Gastroesophageal sphincter (tissue), 4 donors: ENCODE data around the gene CCER1. TPM values are rescaled to one million over a fixed set of nuclear protein-coding genes. Genes with fewer than 3 reads are reported as not detected.
A peak's percentile ranks its signal among the peaks of the same experiment; 100 is the strongest.

Source experiments
- ATAC-seq: fragments of 150-250 bp; one replicate; pipeline ENCODE4 v1.9.1; 2016; ENCODE audit warnings: mild to moderate bottlenecking, moderate library complexity
- H3K27ac ChIP-seq, 4 donors: fragments of 200-600 bp; sonication (generic) in 3 of 4; 1 replicate in 3 of 4; 2 replicates in 1 of 4; pipeline ENCODE4 v1.5.1; 2016 to 2019
- H3K27me3 ChIP-seq: fragments of 200-600 bp; sonication (generic); one replicate; pipeline ENCODE4 v1.5.1; 2019
- H3K36me3 ChIP-seq, 2 donors: fragments of 200-600 bp; sonication (generic); one replicate each; pipeline ENCODE4 v1.5.1; 2019; ENCODE audit warnings: control low read depth in 1 of 2
- H3K4me1 ChIP-seq, 3 donors: fragments of 200-600 bp; sonication (generic); 1 replicate in 2 of 3; 2 replicates in 1 of 3; pipeline ENCODE4 v1.5.1; 2016 to 2019; ENCODE audit warnings: control low read depth in 2 of 3
- H3K4me3 ChIP-seq, 2 donors: fragments of 200-600 bp; sonication (generic); one replicate each; pipeline ENCODE4 v1.5.1; 2019; ENCODE audit warnings: mild to moderate bottlenecking in 1 of 2, moderate library complexity in 1 of 2
- H3K9me3 ChIP-seq, 3 donors: fragments of 200-600 bp; sonication (generic); one replicate each; pipeline ENCODE4 v1.5.1; 2017 to 2019; ENCODE audit warnings: control low read depth in 2 of 3
- CTCF ChIP-seq, 4 experiments: fragments of 200-600 bp in 2 of 4; fragments of 450-650 bp in 2 of 4; sonication (generic) in 1 of 4; IDR thresholded peaks; one replicate each; pipeline ENCODE4 v1.5.1; 2017 to 2019; ENCODE audit warnings: antibody characterized with exemption in 4 of 4, mild to moderate bottlenecking in 2 of 4, moderate library complexity in 2 of 4
- EP300 ChIP-seq: sonication (generic); formaldehyde crosslinking; IDR thresholded peaks from one replicate; pipeline ENCODE4 v1.6.1; 2017; ENCODE audit warnings: antibody characterized with exemption, mild to moderate bottlenecking
- POLR2A ChIP-seq, 2 donors: fragments of 450-650 bp; IDR thresholded peaks; one replicate each; pipeline ENCODE4 v1.6.1; 2017; ENCODE audit warnings: antibody characterized with exemption in 2 of 2, mild to moderate bottlenecking in 2 of 2, moderate library complexity in 1 of 2
- POLR2AphosphoS5 ChIP-seq: sonication (generic); formaldehyde crosslinking; IDR thresholded peaks from one replicate; pipeline ENCODE4 v1.6.1; 2017; ENCODE audit warnings: antibody characterized with exemption
- WGBS, 2 donors: methylation state at CpG; one replicate each; pipeline ENCODE4 v1.1.5; 2018; ENCODE audit warnings: low coverage in 1 of 2; 5-methylcytosine and 5-hydroxymethylcytosine counted together
- total RNA-seq, 4 donors: library from RNA; depleted of rRNA; stranded (reverse); fragments of >200 nt; gene quantifications; one replicate each; pipeline ENCODE4 v1.1.0, GENCODE V29; 2016

The CCER1 gene
- total RNA-seq, 4 donors from 2014 or later: not detected

- Histone ChIP-seq H3K4me3 (no peak overlapping the region), H3K9me3 (no peaks in the 10 kb centered on the region), H3K4me1 (no peaks in the 10 kb centered on the region), H3K27ac (peak overlapping the region in 1 of 4 donors; percentile 30), H3K36me3 (no peaks in the 10 kb centered on the region), H3K27me3 (no peaks in the 10 kb centered on the region)
- TF ChIP-seq CTCF (IDR thresholded peaks at IDR 0.05) (peak; percentile 55 to 79 (median 70)), POLR2A (IDR thresholded peaks at IDR 0.05) (no peak)
- WGBS, 2 donors: 56% methylated on average over 1 of the region's 1 CpG; no CpG with 5 or more reads in 1 of the 2 donors
- ATAC-seq: peak; percentile 63
Measured at GRCh38 chr12:90978117-90978770, 23.3 kb upstream of the CCER1 start.

- H3K27ac ChIP-seq: no peak overlapping the region
- 67 to 88% methylated on average over 1 of the region's 1 CpG for WGBS, 2 donors
Measured at GRCh38 chr12:90977224-90977623, 22.2 kb upstream of the CCER1 start.

GRCh38 chr12:90974286-90974685, 19.3 kb upstream of the CCER1 start:
- no peak overlapping the region for H3K27ac ChIP-seq
- H3K36me3 ChIP-seq: no peaks in the 10 kb centered on the region
- TF ChIP-seq POLR2A (IDR thresholded peaks at IDR 0.05) (no peak), POLR2AphosphoS5 (no peak), CTCF (IDR thresholded peaks at IDR 0.05) (no peak), EP300 (no peak)
- H3K4me1 ChIP-seq: no peaks in the 10 kb centered on the region
- H3K9me3 ChIP-seq: no peaks in the 10 kb centered on the region
- no peaks in the 10 kb centered on the region for H3K27me3 ChIP-seq
- H3K4me3 ChIP-seq: no peak overlapping the region
- ATAC-seq: no peak

More at GRCh38 chr12:90977224-90977623, 22.2 kb upstream of the CCER1 start:
- H3K27me3 ChIP-seq: no peaks in the 10 kb centered on the region
- no peaks in the 10 kb centered on the region for H3K36me3 ChIP-seq
- no peak overlapping the region for H3K4me3 ChIP-seq
- TF ChIP-seq CTCF (IDR thresholded peaks at IDR 0.05) (no peak), POLR2A (IDR thresholded peaks at IDR 0.05) (no peak), POLR2AphosphoS5 (no peak)
- ATAC-seq: no peak
- no peaks in the 10 kb centered on the region for H3K4me1 ChIP-seq
- H3K9me3 ChIP-seq: no peaks in the 10 kb centered on the region

- TF ChIP-seq POLR2A (IDR thresholded peaks at IDR 0.05) (no peak), POLR2AphosphoS5 (no peak), EP300 (no peak), CTCF (IDR thresholded peaks at IDR 0.05) (no peak)
- no peak for ATAC-seq
- H3K9me3 ChIP-seq: no peaks in the 10 kb centered on the region
- no peak overlapping the region for H3K27ac ChIP-seq
- no peaks in the 10 kb centered on the region for H3K27me3 ChIP-seq
- H3K4me3 ChIP-seq: no peak overlapping the region
- H3K36me3 ChIP-seq: no peaks in the 10 kb centered on the region
- H3K4me1 ChIP-seq: no peaks in the 10 kb centered on the region
Measured at GRCh38 chr12:90972226-90972625, 17.2 kb upstream of the CCER1 start.

GRCh38 chr12:90970911-90971310, 15.9 kb upstream of the CCER1 start:
- Histone ChIP-seq H3K27ac (no peak overlapping the region), H3K36me3 (no peaks in the 10 kb centered on the region), H3K27me3 (no peaks in the 10 kb centered on the region), H3K4me1 (no peaks in the 10 kb centered on the region), H3K4me3 (no peak overlapping the region), H3K9me3 (no peaks in the 10 kb centered on the region)
- no peak for ATAC-seq
- TF ChIP-seq EP300 (no peak), POLR2A (IDR thresholded peaks at IDR 0.05) (no peak), CTCF (IDR thresholded peaks at IDR 0.05) (no peak), POLR2AphosphoS5 (no peak)
